Epidermal melanocyte (primary cell): ENCODE data around the gene SPATA21.

Experiments
- DNase-seq: peaks from one replicate; pipeline ENCODE4 v3.0.0; 2011; ENCODE audit warnings: low spot score; ENCODE audit not compliant: insufficient read length

Gene SPATA21

GRCh38 chr1:16451841-16452528 is 14.8 kb upstream of the SPATA21 start:
- no peak for DNase-seq

GRCh38 chr1:16450863-16451481 is 13.7 kb upstream of the SPATA21 start:
- no peak for DNase-seq

GRCh38 chr1:16449666-16450065 is 12.4 kb upstream of the SPATA21 start:
- DNase-seq, result no peak

GRCh38 chr1:16449065-16449464 is 11.8 kb upstream of the SPATA21 start:
- DNase-seq, result no peak

- DNase-seq, result no peak
These were observed 10.4 kb upstream of the SPATA21 start for GRCh38 chr1:16447641-16448040.

GRCh38 chr1:16446116-16446515 is 8.9 kb upstream of the SPATA21 start:
- no peak for DNase-seq

- DNase-seq, result no peak
These were observed 7.8 kb upstream of the SPATA21 start for GRCh38 chr1:16445052-16445451.

GRCh38 chr1:16443975-16444770 is 6.9 kb upstream of the SPATA21 start:
- DNase-seq, result no peak

GRCh38 chr1:16442941-16443340 is 5.7 kb upstream of the SPATA21 start:
- no peak for DNase-seq

- DNase-seq, result no peak
These were observed 5.0 kb upstream of the SPATA21 start for GRCh38 chr1:16442265-16442664.

- DNase-seq, result no peak
These were observed 4.0 kb upstream of the SPATA21 start for GRCh38 chr1:16441282-16441665.

GRCh38 chr1:16440470-16441281 is 3.5 kb upstream of the SPATA21 start, which contains the start of gene NECAP2:
Gene NECAP2, plus strand, starts transcription at chr1:16440724. Its CDS starts 38 bp downstream, at chr1:16440762.
- peak; percentile 90 for DNase-seq

GRCh38 chr1:16440131-16440469 is 2.9 kb upstream of the SPATA21 start:
- DNase-seq, result no peak

- no peak for DNase-seq
These were observed 1.7 kb upstream of the SPATA21 start for GRCh38 chr1:16438924-16439323.

- no peak for DNase-seq
These were observed 1.3 kb upstream of the SPATA21 start for GRCh38 chr1:16438516-16438915.

- DNase-seq, result no peak
These were observed 2.7 kb downstream of the SPATA21 start for GRCh38 chr1:16434501-16434900.

- no peak for DNase-seq
These were observed 3.2 kb downstream of the SPATA21 start for GRCh38 chr1:16434007-16434406.

- no peak for DNase-seq
These were observed 4.2 kb downstream of the SPATA21 start for GRCh38 chr1:16433030-16433429.

- no peak for DNase-seq
These were observed 6.6 kb downstream of the SPATA21 start for GRCh38 chr1:16430606-16431005.

- DNase-seq, result no peak
These were observed 11.8 kb downstream of the SPATA21 start for GRCh38 chr1:16425125-16426025.

GRCh38 chr1:16422041-16422440 is 15.2 kb downstream of the SPATA21 start:
- DNase-seq, result no peak
